Body of pancreas (tissue), 4 donors: ENCODE data around the gene ELP4.

Experiments
- POLR2A ChIP-seq, 3 donors: fragments of 450-650 bp; IDR thresholded peaks; one replicate each; pipeline ENCODE4 v1.6.1; 2016; ENCODE audit warnings: antibody characterized with exemption in 3 of 3, mild to moderate bottlenecking in 2 of 3
- TF ChIP-seq, protein P1 (sequence below), 7 experiments: fragments of 450-650 bp in 4 of 7; fragments of 200-600 bp in 3 of 7; sonication (generic) in 3 of 7; IDR thresholded peaks; one replicate each; pipeline ENCODE4 v1.5.1; 2016 to 2019; ENCODE audit warnings: antibody characterized with exemption in 7 of 7

- no peak for TF ChIP-seq POLR2A (IDR thresholded peaks at IDR 0.05)
- TF ChIP-seq, protein P1, sequence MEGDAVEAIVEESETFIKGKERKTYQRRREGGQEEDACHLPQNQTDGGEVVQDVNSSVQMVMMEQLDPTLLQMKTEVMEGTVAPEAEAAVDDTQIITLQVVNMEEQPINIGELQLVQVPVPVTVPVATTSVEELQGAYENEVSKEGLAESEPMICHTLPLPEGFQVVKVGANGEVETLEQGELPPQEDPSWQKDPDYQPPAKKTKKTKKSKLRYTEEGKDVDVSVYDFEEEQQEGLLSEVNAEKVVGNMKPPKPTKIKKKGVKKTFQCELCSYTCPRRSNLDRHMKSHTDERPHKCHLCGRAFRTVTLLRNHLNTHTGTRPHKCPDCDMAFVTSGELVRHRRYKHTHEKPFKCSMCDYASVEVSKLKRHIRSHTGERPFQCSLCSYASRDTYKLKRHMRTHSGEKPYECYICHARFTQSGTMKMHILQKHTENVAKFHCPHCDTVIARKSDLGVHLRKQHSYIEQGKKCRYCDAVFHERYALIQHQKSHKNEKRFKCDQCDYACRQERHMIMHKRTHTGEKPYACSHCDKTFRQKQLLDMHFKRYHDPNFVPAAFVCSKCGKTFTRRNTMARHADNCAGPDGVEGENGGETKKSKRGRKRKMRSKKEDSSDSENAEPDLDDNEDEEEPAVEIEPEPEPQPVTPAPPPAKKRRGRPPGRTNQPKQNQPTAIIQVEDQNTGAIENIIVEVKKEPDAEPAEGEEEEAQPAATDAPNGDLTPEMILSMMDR (IDR thresholded peaks at IDR 0.05) = no peak
Observed at GRCh38 chr11:31657091-31657490, 147.5 kb downstream of the ELP4 start.
